Mesothelial cell of epicardium (in vitro differentiated cells): ENCODE data around the gene AMIGO3. TPM values are rescaled to one million over a fixed set of nuclear protein-coding genes. Genes with fewer than 3 reads are reported as not detected.
"Not testable (repeated sequence)": the region's sequence is repeated elsewhere in the genome, so short reads cannot be mapped to it uniquely, and the experiment has no call there.

ENCODE experiments used
- DNase-seq, 2 experiments: peaks; one replicate each; pipeline ENCODE4 v3.0.0; 2021; ENCODE audit warnings: low spot score in 2 of 2; ENCODE audit not compliant: unreplicated experiment in 2 of 2
- H3K27ac Mint-ChIP-seq: 2 replicates; pipeline ENCODE4 v1.8.0; 2021; ENCODE audit warnings: mixed read lengths
- H3K27me3 Mint-ChIP-seq: 2 replicates; pipeline ENCODE4 v1.8.0; 2021; ENCODE audit warnings: low read depth, mixed read lengths
- H3K36me3 Mint-ChIP-seq: 2 replicates; pipeline ENCODE4 v1.8.0; 2021; ENCODE audit warnings: mixed read lengths
- H3K4me1 Mint-ChIP-seq: 2 replicates; pipeline ENCODE4 v1.8.0; 2021; ENCODE audit warnings: mixed read lengths
- H3K4me3 Mint-ChIP-seq: 2 replicates; pipeline ENCODE4 v1.8.0; 2021; ENCODE audit warnings: mild to moderate bottlenecking, moderate library complexity, mixed read lengths
- H3K9me3 Mint-ChIP-seq: 2 replicates; pipeline ENCODE4 v1.8.0; 2021; ENCODE audit warnings: mixed read lengths
- total RNA-seq: library from RNA; stranded (reverse); gene quantifications from 3 replicates; pipeline ENCODE4 v1.2.1, GENCODE V29; 2021
- TF ChIP-seq, protein P1 (sequence below): fragments of 200-600 bp; sonication (generic); IDR thresholded peaks from one replicate; pipeline ENCODE4 v1.5.0; 2021; ENCODE audit warnings: antibody characterized with exemption; ENCODE audit not compliant: unreplicated experiment

The AMIGO3 gene
- total RNA-seq, 1 donor from 2014 or later = 0.78 TPM

DNA sequence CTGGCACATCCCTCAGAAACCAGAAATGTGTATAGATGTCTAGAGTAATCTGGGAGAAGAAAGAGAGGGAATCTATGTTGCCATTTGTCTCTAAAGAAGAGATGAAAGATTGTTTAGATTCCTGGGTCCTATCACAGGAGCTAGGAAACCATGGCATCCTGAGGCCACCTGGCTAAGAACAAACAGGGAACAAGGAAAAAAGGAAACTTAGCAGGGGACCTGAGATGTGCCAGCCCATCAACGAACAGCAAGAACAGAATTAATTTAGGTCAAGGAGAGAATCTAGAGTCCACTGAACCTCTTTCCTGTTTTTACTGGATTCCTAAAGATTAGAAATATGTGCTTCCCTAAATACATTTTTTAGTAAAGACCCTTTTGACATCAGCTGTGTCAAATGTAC, 36.6 kb upstream of the AMIGO3 start:
- Mint-ChIP-seq H3K9me3 (no peaks in the 10 kb centered on the region), H3K4me3 (no peak overlapping the region), H3K27ac (peak overlapping the region; percentile 52), H3K27me3 (no peaks in the 10 kb centered on the region), H3K36me3 (peaks cover 4% of the 10 kb centered on the region), H3K4me1 (peaks cover 19% of the 10 kb centered on the region)
- no peak for DNase-seq
- TF ChIP-seq, protein P1, sequence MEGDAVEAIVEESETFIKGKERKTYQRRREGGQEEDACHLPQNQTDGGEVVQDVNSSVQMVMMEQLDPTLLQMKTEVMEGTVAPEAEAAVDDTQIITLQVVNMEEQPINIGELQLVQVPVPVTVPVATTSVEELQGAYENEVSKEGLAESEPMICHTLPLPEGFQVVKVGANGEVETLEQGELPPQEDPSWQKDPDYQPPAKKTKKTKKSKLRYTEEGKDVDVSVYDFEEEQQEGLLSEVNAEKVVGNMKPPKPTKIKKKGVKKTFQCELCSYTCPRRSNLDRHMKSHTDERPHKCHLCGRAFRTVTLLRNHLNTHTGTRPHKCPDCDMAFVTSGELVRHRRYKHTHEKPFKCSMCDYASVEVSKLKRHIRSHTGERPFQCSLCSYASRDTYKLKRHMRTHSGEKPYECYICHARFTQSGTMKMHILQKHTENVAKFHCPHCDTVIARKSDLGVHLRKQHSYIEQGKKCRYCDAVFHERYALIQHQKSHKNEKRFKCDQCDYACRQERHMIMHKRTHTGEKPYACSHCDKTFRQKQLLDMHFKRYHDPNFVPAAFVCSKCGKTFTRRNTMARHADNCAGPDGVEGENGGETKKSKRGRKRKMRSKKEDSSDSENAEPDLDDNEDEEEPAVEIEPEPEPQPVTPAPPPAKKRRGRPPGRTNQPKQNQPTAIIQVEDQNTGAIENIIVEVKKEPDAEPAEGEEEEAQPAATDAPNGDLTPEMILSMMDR = no peak

DNA sequence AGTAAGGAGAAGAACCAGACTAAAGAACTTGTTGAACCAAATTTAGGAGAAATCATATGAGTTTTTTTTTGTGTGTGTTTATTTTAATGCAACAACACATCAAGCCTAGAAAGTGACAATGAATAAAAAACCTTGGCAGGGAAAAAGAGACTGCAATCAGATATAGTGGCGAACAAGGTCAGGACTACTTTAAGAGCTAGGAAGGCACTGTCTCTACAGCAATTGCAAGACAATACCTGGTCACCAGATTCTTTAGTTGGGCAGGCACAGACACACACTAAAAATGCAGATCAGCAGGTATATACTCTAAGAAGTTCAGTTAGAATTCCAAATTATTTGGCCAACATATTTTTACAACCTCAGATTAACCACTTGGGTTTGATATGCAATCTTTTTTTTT, 35.1 kb upstream of the AMIGO3 start:
- Mint-ChIP-seq H3K9me3 (no peaks in the 10 kb centered on the region), H3K4me3 (no peak overlapping the region), H3K4me1 (peaks cover 18% of the 10 kb centered on the region), H3K27ac (no peak overlapping the region), H3K36me3 (peaks cover 8% of the 10 kb centered on the region), H3K27me3 (no peaks in the 10 kb centered on the region)
- DNase-seq = no peak
- TF ChIP-seq, protein P1 = no peak

DNA sequence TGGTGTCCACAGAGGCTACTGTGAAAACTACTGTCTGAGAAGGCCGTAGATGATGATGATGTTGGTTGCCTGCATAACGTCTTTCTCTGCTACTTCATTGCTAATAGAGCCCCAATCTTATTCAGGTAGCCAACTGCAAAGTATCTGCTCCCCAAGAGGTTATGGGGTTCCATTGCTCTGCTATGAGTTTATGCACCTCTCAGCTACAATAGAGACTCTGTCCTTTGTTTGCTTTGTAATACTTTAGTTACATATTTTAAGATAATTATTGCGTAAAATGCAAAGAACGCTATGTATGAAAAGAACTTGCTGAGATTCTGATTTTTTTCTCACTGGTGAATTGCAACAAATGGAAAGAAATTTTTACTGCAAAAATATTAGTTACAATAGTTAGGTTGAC, 32.0 kb upstream of the AMIGO3 start:
- no peak for DNase-seq
- peaks cover 11% of the 10 kb centered on the region for H3K36me3 Mint-ChIP-seq
- H3K27ac Mint-ChIP-seq = no peak overlapping the region
- TF ChIP-seq, protein P1 = no peak
- peaks cover 14% of the 10 kb centered on the region for H3K4me1 Mint-ChIP-seq
- H3K4me3 Mint-ChIP-seq = no peak overlapping the region
- no peaks in the 10 kb centered on the region for H3K9me3 Mint-ChIP-seq
- H3K27me3 Mint-ChIP-seq = no peaks in the 10 kb centered on the region

DNA sequence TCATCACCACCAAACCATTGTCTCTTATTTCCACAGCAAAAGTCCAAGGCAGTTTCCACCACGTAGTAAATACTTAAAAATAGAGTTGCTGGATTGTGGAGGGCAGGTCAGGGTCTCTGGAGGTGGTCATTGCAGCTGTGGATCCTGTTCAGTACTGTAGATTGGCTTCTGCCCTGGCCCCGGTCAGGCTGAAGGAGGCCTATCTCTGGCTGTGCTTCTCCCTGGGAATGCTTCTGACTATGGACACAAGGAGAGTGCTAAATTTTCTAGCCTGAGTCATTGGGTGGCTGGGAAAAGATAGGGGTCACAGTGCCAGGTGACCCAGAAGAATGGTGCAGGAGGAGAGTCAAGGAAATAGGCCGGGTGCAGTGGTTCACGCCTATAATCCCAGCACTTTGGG, 30.6 kb upstream of the AMIGO3 start:
- TF ChIP-seq, protein P1 = no peak
- Mint-ChIP-seq H3K9me3 (no peaks in the 10 kb centered on the region), H3K4me3 (no peak overlapping the region), H3K27me3 (no peaks in the 10 kb centered on the region), H3K4me1 (peaks cover 9% of the 10 kb centered on the region), H3K27ac (no peak overlapping the region), H3K36me3 (peaks cover 14% of the 10 kb centered on the region)
- no peak for DNase-seq

DNA sequence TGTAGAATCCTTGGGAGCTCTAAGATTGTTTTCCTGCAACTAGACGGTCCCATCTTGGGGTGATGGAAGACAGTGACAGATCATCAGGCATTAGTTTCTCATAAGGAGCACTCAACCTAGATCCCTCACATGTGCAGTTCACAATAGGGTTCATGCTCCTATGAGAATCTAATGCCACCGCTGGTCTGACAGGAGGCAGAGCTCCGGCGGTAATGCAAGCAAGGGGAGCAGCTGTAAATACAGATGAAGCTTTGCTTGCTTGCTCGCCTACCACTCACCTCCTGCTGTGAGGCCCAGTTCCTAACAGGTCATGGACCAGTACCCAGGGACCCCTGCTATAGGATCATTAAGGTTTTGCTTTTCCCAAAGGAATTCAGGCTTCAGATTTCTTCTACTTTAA, 29.4 kb upstream of the AMIGO3 start:
- not testable (repeated sequence) for DNase-seq, H3K4me3 Mint-ChIP-seq, H3K4me1 Mint-ChIP-seq, H3K9me3 Mint-ChIP-seq, H3K27me3 Mint-ChIP-seq
- peak overlapping the region; percentile 4 for H3K27ac Mint-ChIP-seq
- peaks cover 22% of the 10 kb centered on the region for H3K36me3 Mint-ChIP-seq

DNA sequence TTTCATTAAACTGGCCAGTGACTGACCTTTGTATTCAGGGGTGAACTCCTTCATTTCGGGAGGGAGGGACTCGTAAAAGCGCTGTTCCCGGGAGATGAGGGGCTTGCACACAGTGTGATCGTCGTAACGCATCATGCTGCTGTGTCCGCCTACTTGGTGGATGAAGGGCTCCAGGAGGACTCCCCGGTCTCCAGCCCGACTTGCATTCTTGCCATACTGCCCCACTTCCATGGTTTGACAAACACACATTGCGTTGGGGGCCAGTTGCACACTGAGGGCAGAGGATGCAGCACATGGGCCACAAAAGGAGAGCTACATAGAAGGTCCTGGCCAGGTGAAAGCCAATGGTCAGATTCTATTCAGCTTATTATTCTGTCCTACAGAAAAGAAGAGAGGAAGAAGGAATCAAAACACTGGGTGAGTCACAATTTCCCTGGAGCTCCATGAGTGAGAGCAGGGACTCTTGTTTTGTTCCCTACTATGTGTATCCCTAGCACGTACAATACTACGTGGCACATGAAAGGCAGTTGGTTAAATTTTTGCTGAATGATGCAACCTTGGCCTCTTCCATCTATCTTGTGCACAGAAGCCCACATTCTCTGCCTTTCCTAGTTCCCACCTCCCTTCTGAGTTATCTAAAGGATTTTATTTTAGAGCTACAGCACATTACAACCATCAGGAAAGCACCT, 28.5 kb upstream of the AMIGO3 start:
- Mint-ChIP-seq H3K9me3 (no peaks in the 10 kb centered on the region), H3K4me1 (peaks cover under 1% of the 10 kb centered on the region), H3K27ac (no peak overlapping the region), H3K36me3 (peaks cover 18% of the 10 kb centered on the region), H3K4me3 (no peak overlapping the region), H3K27me3 (no peaks in the 10 kb centered on the region)
- TF ChIP-seq, protein P1 = no peak
- DNase-seq = no peak
